ENCODE measurements around the gene HDAC4. TPM values are rescaled to one million over a fixed set of nuclear protein-coding genes. Genes with fewer than 3 reads are reported as not detected.

The HDAC4 gene
- polyA plus RNA-seq, 1 donor (not counting 4 experiments of a cell fraction or from before 2014, with no cell fraction given) = 2.9 TPM

DNA sequence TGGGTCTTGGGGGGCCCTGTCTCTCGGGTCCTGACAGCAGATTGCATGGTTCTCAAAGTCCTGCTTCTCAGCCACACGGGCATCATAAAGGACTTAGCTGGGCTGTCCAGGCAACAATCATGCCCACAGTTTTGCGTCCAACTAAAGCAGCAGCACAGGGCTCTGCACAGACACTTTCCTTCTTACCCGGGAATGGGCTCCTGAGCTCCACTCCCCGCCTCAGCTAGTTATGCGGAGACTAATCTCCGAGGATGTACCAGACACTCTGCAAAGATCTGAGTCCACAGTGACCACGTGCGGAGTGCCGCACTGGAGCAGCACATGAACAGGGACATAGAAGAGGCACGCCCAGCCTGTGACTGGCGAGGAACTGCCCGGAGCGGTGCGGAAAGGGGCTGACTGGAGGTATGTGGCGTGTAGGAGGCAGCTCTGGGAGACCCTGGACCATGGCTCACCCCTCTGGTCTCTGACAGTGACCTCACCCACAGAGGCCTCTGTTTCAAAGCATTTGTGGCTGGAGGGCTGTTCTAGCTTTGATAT, 270.0 kb downstream of the HDAC4 start:
- TF ChIP-seq CTCF (optimal IDR thresholded peaks at IDR 0.05 in 1 of 3, IDR thresholded peaks at IDR 0.05 in 1 of 3, conservative IDR thresholded peaks at IDR 0.05 in 1 of 3; ENCODE audit: extremely low read depth in 1 of 3, insufficient read depth in 2 of 3, low read length in 3 of 3) (no peak), EZH2 (IDR thresholded peaks at IDR 0.05; ENCODE audit: low read length) (no peak)
- peaks cover 4 to 6% of the 10 kb centered on the region in 2 experiments for H3K36me3 ChIP-seq (ENCODE audit: control insufficient read depth in 2 of 2, extremely low read depth in 1 of 2, insufficient read depth in 2 of 2, low read length in 2 of 2)

DNA sequence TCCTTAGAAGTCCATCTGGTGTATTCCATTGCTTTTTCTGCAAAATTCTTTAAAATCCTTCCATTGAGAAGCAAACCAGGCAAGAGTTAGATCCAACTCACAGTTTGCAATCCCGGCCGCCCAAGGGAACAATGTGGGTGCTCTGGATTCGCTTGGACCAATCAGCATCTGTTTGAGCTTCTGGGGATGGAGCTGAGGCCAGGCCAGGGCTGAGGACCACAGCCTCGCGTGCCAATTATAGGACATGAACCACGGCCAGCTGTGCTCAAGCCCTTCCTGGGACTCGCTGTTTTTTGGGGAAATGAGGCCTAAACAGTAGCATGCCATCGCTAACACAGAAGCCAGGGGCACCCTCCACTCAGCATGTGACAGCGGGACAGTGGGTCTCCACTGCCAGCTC, 270.8 kb downstream of the HDAC4 start:
- Histone ChIP-seq H3K27ac (ENCODE audit: control insufficient read depth, insufficient read depth, low read length) (no peak overlapping the region), H3K79me2 (ENCODE audit: control insufficient read depth, insufficient read depth, low read length) (no peaks in the 10 kb centered on the region), H3K36me3 (ENCODE audit: control insufficient read depth in 2 of 2, extremely low read depth in 1 of 2, insufficient read depth in 2 of 2, low read length in 2 of 2) (peaks cover 6 to 8% of the 10 kb centered on the region in 2 experiments), H3K27me3 (ENCODE audit: control insufficient read depth, extremely low read depth, insufficient read depth, low read length) (no peaks in the 10 kb centered on the region), H3K9ac (ENCODE audit: control insufficient read depth, extremely low read depth, insufficient read depth, low read length) (no peak overlapping the region), H3K4me1 (ENCODE audit: control insufficient read depth, extremely low read depth, insufficient read depth, low read length) (no peaks in the 10 kb centered on the region), H3K4me3 (ENCODE audit: control insufficient read depth in 2 of 3, extremely low read depth in 1 of 3, insufficient read depth in 2 of 3, low read depth in 1 of 3, low read length in 3 of 3) (no peak overlapping the region), H4K20me1 (ENCODE audit: control insufficient read depth, extremely low read depth, insufficient read depth, low read length) (no peaks in the 10 kb centered on the region), H3K4me2 (ENCODE audit: control insufficient read depth, extremely low read depth, insufficient read depth, low read depth, low read length) (no peak overlapping the region), H2AFZ (ENCODE audit: control insufficient read depth, low read length) (no peak overlapping the region), H3K9me3 (ENCODE audit: control insufficient read depth, low read depth, low read length) (no peaks in the 10 kb centered on the region), H3K9me1 (ENCODE audit: control insufficient read depth, extremely low read depth, insufficient read depth, low read length) (no peaks in the 10 kb centered on the region)
- no peak for DNase-seq (ENCODE audit: low read depth, low spot score)
- dilution Hi-C loops (cut with MboI; ENCODE audit: extremely low pct_ligation_motif_present, low sequenced_read_pairs) = no loop called here
- TF ChIP-seq CTCF (optimal IDR thresholded peaks at IDR 0.05 in 1 of 3, IDR thresholded peaks at IDR 0.05 in 1 of 3, conservative IDR thresholded peaks at IDR 0.05 in 1 of 3; ENCODE audit: extremely low read depth in 1 of 3, insufficient read depth in 2 of 3, low read length in 3 of 3) = no peak
- no peak for TF ChIP-seq EZH2 (IDR thresholded peaks at IDR 0.05; ENCODE audit: low read length)
- FAIRE-seq = no peak

More for the DNA sequence above, 270.0 kb downstream of the HDAC4 start:
- H4K20me1 ChIP-seq (ENCODE audit: control insufficient read depth, extremely low read depth, insufficient read depth, low read length) = no peaks in the 10 kb centered on the region
- H3K9ac ChIP-seq (ENCODE audit: control insufficient read depth, extremely low read depth, insufficient read depth, low read length) = no peak overlapping the region
- dilution Hi-C loops (cut with MboI; ENCODE audit: extremely low pct_ligation_motif_present, low sequenced_read_pairs) = no loop called here
- no peaks in the 10 kb centered on the region for H3K9me3 ChIP-seq (ENCODE audit: control insufficient read depth, low read depth, low read length)
- no peaks in the 10 kb centered on the region for H3K9me1 ChIP-seq (ENCODE audit: control insufficient read depth, extremely low read depth, insufficient read depth, low read length)
- no peak for DNase-seq (ENCODE audit: low read depth, low spot score)
- H3K79me2 ChIP-seq (ENCODE audit: control insufficient read depth, insufficient read depth, low read length) = no peaks in the 10 kb centered on the region
- no peaks in the 10 kb centered on the region for H3K27me3 ChIP-seq (ENCODE audit: control insufficient read depth, extremely low read depth, insufficient read depth, low read length)
- no peak overlapping the region for H3K4me2 ChIP-seq (ENCODE audit: control insufficient read depth, extremely low read depth, insufficient read depth, low read depth, low read length)
- H2AFZ ChIP-seq (ENCODE audit: control insufficient read depth, low read length) = no peak overlapping the region
- no peak overlapping the region for H3K27ac ChIP-seq (ENCODE audit: control insufficient read depth, insufficient read depth, low read length)
- FAIRE-seq = no peak
- H3K4me3 ChIP-seq (ENCODE audit: control insufficient read depth in 2 of 3, extremely low read depth in 1 of 3, insufficient read depth in 2 of 3, low read depth in 1 of 3, low read length in 3 of 3) = no peak overlapping the region
- no peaks in the 10 kb centered on the region for H3K4me1 ChIP-seq (ENCODE audit: control insufficient read depth, extremely low read depth, insufficient read depth, low read length)
